Ovary (tissue), 3 donors: Measurements from ENCODE around the gene LTO1.

Experiments
- EP300 ChIP-seq: sonication (generic); formaldehyde crosslinking; IDR thresholded peaks from one replicate; pipeline ENCODE4 v1.6.1; 2017; ENCODE audit warnings: antibody characterized with exemption
- POLR2A ChIP-seq: fragments of 450-650 bp; IDR thresholded peaks from one replicate; pipeline ENCODE4 v1.6.1; 2017; ENCODE audit warnings: antibody characterized with exemption, mild to moderate bottlenecking, moderate library complexity
- TF ChIP-seq, protein P1 (sequence below), 3 donors: fragments of 450-650 bp in 2 of 3; fragments of 200-600 bp in 1 of 3; IDR thresholded peaks; one replicate each; pipeline versions ENCODE4 v1.5.1 to v1.8.0; 2016 to 2022; ENCODE audit warnings: antibody characterized with exemption in 3 of 3, mild to moderate bottlenecking in 1 of 3
- donor health status: DM: no; HTN: no; CAD: no.

GRCh38 chr11:69659591-69659990, 15.6 kb downstream of the LTO1 start:
- TF ChIP-seq, protein P1, sequence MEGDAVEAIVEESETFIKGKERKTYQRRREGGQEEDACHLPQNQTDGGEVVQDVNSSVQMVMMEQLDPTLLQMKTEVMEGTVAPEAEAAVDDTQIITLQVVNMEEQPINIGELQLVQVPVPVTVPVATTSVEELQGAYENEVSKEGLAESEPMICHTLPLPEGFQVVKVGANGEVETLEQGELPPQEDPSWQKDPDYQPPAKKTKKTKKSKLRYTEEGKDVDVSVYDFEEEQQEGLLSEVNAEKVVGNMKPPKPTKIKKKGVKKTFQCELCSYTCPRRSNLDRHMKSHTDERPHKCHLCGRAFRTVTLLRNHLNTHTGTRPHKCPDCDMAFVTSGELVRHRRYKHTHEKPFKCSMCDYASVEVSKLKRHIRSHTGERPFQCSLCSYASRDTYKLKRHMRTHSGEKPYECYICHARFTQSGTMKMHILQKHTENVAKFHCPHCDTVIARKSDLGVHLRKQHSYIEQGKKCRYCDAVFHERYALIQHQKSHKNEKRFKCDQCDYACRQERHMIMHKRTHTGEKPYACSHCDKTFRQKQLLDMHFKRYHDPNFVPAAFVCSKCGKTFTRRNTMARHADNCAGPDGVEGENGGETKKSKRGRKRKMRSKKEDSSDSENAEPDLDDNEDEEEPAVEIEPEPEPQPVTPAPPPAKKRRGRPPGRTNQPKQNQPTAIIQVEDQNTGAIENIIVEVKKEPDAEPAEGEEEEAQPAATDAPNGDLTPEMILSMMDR (IDR thresholded peaks at IDR 0.05): no peak
- no peak for TF ChIP-seq POLR2A
- no peak for TF ChIP-seq EP300
